HG02885 (cell line): Measurements from ENCODE around the gene PCDHA1.
"Not testable (repeated sequence)": the region's sequence is repeated elsewhere in the genome, so short reads cannot be mapped to it uniquely, and the experiment has no call there.

ENCODE experiments used
- ATAC-seq: cut with Tn5 transposase; IDR thresholded peaks from one replicate; pipeline ENCODE4 v1.9.1; 2021; ENCODE audit warnings: mild to moderate bottlenecking; ENCODE audit not compliant: unreplicated experiment, poor library complexity

Gene PCDHA1

GRCh38 chr5:140806834-140807775 lies 21.2 kb downstream of the PCDHA1 start, which contains the start of gene PCDHA4:
Gene PCDHA4, plus strand, starts transcription at chr5:140807068.
- no peak for ATAC-seq

DNA sequence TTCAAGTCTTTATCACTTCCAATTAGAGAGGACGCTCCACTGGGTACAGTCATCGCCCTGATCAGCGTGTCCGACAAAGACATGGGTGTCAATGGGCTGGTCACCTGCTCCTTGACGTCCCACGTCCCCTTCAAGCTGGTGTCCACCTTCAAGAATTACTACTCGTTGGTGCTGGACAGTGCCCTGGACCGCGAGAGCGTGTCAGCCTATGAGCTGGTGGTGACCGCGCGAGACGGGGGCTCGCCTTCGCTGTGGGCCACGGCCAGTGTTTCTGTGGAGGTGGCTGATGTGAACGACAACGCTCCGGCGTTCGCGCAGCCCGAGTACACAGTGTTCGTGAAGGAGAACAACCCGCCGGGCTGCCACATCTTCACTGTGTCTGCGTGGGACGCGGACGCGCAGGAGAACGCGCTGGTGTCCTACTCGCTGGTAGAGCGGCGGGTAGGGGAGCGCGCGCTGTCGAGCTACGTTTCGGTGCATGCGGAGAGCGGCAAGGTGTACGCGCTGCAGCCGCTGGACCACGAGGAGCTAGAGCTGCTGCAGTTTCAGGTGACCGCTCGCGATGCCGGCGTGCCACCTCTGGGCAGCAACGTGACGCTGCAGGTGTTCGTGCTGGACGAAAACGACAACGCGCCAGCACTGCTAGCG lies 22.4 kb downstream of the PCDHA1 start:
- not testable (repeated sequence) for ATAC-seq

GRCh38 chr5:140808889-140809291 lies 22.9 kb downstream of the PCDHA1 start:
- ATAC-seq: no peak

DNA sequence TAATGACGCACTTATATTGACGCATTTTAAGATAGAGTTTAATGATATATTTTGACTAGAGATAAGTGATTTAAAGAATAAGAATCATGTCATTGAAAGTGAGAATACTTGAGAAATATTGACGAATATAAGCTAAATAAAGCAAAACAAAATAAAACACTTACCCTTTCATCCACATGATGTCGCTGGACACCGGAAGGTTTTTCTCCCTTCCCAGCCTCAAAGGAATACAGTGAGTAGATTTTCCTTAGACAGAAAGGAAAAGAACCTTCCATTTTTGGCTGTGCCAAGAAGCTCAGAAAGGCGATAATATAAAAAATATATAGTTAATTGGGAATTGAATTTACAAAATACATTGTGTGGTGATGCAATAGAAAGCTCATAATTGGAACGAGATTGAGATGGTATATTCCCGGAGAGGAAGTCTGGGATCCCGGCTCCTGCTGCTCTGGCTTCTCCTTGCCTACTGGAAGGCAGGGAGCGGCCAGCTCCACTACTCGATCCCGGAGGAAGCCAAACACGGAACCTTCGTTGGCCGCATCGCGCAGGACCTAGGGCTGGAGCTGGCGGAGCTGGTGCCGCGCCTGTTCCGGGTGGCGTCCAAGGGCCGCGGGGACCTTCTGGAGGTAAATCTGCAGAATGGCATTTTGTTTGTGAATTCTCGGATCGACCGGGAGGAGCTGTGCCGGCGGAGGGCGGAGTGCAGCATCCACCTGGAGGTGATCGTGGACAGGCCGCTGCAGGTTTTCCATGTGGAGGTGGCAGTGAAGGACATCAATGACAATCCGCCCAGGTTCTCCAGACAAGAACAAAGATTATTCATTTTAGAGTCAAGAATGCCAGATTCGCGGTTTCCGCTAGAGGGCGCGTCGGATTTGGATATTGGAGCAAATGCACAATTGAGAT lies 35.7 kb downstream of the PCDHA1 start, which contains the start of gene PCDHA5:
Gene PCDHA5 (plus strand): TSS at position 239 of the 906 bp plus-strand sequence.
- no peak for ATAC-seq

DNA sequence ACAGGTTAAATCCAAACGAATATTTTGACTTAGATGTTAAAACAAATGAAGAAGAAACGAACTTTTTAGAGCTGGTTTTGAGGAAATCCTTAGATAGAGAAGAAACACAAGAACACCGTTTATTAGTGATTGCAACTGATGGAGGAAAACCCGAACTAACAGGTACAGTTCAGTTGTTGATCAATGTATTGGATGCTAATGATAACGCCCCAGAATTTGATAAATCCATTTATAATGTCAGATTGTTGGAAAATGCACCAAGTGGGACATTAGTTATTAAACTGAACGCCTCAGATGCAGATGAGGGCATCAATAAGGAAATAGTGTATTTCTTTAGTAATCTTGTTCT lies 36.3 kb downstream of the PCDHA1 start:
- ATAC-seq: no peak

GRCh38 chr5:140822969-140823368 lies 37.0 kb downstream of the PCDHA1 start:
- not testable (repeated sequence) for ATAC-seq

- no peak for ATAC-seq
Measured at GRCh38 chr5:140823475-140823874, 37.5 kb downstream of the PCDHA1 start.

GRCh38 chr5:140827704-140828361 lies 41.9 kb downstream of the PCDHA1 start, which contains the start of gene PCDHA6:
Gene PCDHA6, plus strand, starts transcription at chr5:140827960. Its CDS starts 132 bp downstream, at chr5:140828092.
- ATAC-seq: no peak

DNA sequence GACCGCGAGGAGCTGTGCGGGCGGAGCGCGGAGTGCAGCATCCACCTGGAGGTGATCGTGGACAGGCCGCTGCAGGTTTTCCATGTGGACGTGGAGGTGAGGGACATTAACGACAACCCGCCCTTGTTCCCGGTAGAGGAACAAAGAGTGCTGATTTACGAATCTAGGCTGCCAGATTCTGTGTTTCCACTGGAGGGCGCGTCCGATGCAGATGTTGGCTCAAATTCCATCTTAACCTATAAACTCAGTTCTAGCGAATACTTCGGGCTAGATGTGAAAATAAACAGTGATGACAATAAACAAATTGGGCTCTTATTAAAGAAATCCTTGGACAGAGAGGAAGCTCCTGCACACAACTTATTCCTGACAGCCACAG lies 42.4 kb downstream of the PCDHA1 start:
- no peak for ATAC-seq

- ATAC-seq: not testable (repeated sequence)
Measured at GRCh38 chr5:140829511-140830501, 43.9 kb downstream of the PCDHA1 start.

DNA sequence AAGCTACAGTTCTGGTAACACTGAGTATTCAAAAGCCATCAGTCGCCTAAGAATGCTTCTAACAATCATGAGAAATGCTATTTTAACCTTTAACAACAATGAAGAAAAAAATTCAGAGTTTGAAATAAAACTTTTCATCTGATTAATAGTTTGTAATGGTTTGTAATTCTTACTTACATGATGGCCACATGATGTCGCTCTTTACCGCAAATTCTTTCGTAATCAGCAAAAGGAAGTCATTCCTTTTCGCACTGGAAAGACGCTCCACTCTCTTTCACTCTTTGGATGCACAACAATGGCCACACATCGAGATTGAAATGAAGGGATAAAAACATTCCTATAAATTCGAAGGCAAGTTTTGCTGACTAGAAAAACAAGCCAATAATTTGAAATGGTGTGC lies 48.1 kb downstream of the PCDHA1 start, which contains the start of gene PCDHA7:
Gene PCDHA7 (plus strand): TSS at position 277 of the 400 bp plus-strand sequence. CDS start 115 bp downstream, at position 392.
- no peak for ATAC-seq

DNA sequence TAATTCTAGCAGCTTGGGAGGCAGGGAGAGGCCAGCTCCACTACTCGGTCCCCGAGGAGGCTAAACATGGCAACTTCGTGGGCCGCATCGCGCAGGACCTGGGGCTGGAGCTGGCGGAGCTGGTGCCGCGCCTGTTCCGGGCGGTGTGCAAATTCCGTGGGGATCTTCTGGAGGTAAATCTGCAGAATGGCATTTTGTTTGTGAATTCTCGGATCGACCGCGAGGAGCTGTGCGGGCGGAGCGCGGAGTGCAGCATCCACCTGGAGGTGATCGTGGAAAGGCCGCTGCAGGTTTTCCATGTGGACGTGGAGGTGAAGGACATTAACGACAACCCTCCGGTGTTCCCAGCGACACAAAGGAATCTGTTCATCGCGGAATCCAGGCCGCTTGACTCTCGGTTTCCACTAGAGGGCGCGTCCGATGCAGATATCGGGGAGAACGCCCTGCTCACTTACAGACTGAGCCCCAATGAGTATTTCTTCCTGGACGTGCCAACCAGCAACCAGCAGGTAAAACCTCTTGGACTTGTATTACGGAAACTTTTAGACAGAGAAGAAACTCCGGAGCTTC lies 48.6 kb downstream of the PCDHA1 start:
- ATAC-seq: not testable (repeated sequence)

DNA sequence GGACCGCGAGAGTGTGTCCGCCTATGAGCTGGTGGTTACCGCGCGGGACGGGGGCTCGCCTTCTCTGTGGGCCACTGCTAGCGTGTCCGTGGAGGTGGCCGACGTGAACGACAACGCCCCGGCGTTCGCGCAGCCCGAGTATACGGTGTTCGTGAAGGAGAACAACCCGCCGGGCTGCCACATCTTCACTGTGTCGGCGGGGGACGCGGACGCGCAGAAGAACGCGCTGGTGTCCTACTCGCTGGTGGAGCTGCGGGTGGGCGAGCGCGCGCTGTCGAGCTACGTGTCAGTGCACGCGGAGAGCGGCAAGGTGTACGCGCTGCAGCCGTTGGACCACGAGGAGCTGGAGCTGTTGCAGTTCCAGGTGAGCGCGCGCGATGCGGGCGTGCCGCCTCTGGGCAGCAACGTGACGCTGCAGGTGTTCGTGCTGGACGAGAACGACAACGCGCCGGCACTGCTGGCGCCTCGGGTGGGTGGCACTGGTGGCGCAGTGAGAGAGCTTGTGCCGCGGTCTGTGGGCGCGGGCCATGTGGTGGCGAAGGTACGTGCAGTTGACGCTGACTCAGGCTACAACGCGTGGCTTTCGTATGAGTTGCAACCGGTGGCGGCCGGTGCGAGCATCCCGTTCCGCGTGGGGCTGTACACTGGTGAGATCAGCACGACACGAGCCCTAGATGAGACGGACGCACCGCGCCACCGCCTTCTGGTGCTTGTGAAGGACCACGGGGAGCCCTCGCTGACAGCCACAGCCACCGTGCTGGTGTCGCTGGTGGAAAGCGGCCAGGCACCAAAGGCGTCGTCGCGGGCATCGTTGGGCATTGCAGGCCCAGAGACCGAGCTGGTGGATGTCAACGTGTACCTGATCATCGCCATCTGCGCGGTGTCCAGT lies 49.9 kb downstream of the PCDHA1 start:
- ATAC-seq: no peak

DNA sequence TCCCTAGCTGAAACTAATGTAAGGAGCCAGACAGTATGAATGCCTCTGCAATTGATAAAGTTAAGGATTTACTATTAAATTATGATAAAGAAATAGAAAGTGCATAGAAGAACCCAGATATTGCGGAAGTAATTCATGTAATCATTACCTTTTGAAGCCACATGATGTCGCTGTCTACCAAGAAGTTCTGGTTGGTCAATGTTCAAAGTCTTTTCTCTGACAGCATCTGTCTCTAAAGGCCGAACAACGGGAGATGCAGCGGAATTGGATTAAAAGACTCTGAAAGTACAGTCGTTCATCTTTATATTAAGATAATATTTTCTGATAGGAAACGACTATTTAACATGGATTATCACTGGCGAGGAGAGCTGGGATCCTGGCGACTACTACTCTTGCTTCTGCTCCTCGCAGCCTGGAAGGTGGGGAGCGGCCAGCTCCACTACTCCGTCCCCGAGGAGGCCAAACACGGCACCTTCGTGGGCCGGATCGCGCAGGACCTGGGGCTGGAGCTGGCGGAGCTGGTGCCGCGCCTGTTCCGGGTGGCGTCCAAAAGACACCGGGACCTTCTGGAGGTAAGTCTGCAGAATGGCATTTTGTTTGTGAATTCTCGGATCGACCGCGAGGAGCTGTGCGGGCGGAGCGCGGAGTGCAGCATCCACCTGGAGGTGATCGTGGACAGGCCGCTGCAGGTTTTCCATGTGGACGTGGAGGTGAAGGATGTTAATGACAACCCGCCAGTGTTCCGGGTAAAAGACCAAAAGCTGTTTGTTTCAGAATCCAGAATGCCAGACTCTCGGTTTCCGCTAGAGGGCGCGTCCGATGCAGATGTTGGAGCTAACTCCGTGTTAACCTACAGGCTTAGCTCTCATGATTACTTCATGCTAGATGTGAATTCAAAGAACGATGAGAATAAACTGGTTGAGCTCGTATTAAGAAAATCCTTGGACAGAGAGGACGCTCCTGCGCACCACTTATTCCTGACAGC lies 55.3 kb downstream of the PCDHA1 start, which contains the start of gene PCDHA8:
Gene PCDHA8 (plus strand): TSS at position 210 of the 985 bp plus-strand sequence. CDS start 135 bp downstream, at position 345.
- ATAC-seq: no peak

DNA sequence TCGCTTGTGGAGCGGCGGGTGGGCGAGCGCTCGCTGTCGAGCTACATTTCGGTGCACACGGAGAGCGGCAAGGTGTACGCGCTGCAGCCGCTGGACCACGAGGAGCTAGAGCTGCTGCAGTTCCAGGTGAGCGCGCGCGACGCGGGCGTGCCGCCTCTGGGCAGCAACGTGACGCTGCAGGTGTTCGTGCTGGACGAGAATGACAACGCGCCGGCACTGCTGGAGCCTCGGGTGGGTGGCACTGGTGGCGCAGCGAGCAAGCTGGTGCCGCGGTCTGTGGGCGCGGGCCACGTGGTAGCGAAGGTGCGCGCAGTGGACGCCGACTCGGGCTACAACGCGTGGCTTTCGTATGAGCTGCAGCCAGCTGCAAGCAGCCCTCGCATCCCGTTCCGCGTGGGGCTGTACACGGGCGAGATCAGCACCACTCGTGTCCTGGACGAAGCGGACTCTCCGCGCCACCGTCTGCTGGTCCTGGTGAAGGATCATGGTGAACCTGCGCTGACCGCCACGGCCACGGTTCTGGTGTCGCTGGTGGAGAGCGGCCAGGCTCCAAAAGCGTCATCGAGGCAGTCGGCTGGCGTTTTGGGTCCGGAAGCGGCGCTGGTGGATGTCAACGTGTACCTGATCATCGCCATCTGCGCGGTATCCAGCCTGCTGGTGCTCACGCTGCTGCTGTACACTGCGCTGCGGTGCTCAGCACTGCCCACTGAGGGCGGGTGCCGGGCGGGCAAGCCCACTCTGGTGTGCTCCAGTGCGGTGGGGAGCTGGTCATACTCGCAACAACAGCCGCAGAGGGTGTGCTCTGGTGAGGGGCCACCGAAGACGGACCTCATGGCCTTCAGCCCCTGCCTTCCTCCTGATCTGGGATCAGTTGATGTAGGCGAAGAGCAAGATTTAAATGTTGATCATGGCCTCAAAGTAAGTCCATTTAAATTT lies 57.1 kb downstream of the PCDHA1 start:
- no peak for ATAC-seq
